Neural progenitor cell (in vitro differentiated cells): ENCODE results near the gene DNAJC5. TPM values are rescaled to one million over a fixed set of nuclear protein-coding genes. Genes with fewer than 3 reads are reported as not detected.

Source experiments
- DNase-seq: peaks from one replicate; pipeline ENCODE4 v3.0.0-alpha.2; 2016; ENCODE audit warnings: low spot score
- H2AFZ ChIP-seq: fragments of 200-600 bp; sonication (generic); replicated peaks from 2 replicates; pipeline ENCODE4 v1.6.1; 2016; ENCODE audit warnings: antibody characterized with exemption
- H3F3A ChIP-seq: fragments of 200-600 bp; sonication (generic); 2 replicates; pipeline ENCODE4 v1.6.1; 2016; ENCODE audit warnings: antibody characterized with exemption, low read depth
- H3K27ac ChIP-seq: fragments of 200-600 bp; sonication (generic); 2 replicates; pipeline ENCODE4 v1.5.1; 2016; ENCODE audit warnings: mild to moderate bottlenecking
- H3K27me3 ChIP-seq: fragments of 200-600 bp; sonication (generic); 2 replicates; pipeline ENCODE4 v1.6.1; 2016; ENCODE audit warnings: mild to moderate bottlenecking, moderate library complexity
- H3K36me3 ChIP-seq: fragments of 200-600 bp; sonication (generic); 2 replicates; pipeline ENCODE4 v1.5.1; 2016
- H3K4me1 ChIP-seq: fragments of 200-600 bp; sonication (generic); 2 replicates; pipeline ENCODE4 v1.6.1; 2016; ENCODE audit warnings: mixed run types
- H3K4me2 ChIP-seq: fragments of 200-600 bp; sonication (generic); 2 replicates; pipeline ENCODE4 v1.6.1; 2016
- H3K4me3 ChIP-seq: fragments of 200-600 bp; sonication (generic); 2 replicates; pipeline ENCODE4 v1.5.1; 2016
- H3K79me2 ChIP-seq: fragments of 200-600 bp; sonication (generic); 2 replicates; pipeline ENCODE4 v1.6.1; 2016; ENCODE audit warnings: low read depth
- H3K9ac ChIP-seq: fragments of 200-600 bp; sonication (generic); 2 replicates; pipeline ENCODE4 v1.6.1; 2016
- H3K9me3 ChIP-seq: fragments of 200-600 bp; sonication (generic); 2 replicates; pipeline ENCODE4 v1.5.1; 2016; ENCODE audit warnings: low read depth
- H4K20me1 ChIP-seq: fragments of 200-600 bp; sonication (generic); 2 replicates; pipeline ENCODE4 v1.6.1; 2016; ENCODE audit warnings: low read depth
- H3K27ac Mint-ChIP-seq: 3 replicates; pipeline ENCODE4 v1.8.0; 2021; ENCODE audit warnings: mixed read lengths
- H3K27me3 Mint-ChIP-seq: 2 replicates; pipeline ENCODE4 v1.8.0; 2022; ENCODE audit warnings: low read depth, mild to moderate bottlenecking, inconsistent platforms, moderate library complexity, mixed read lengths; ENCODE audit not compliant: insufficient read depth
- H3K36me3 Mint-ChIP-seq: 3 replicates; pipeline ENCODE4 v1.8.0; 2021; ENCODE audit warnings: mixed read lengths
- H3K4me1 Mint-ChIP-seq: 3 replicates; pipeline ENCODE4 v1.8.0; 2021; ENCODE audit warnings: mixed read lengths
- H3K4me3 Mint-ChIP-seq: 3 replicates; pipeline ENCODE4 v1.8.0; 2021; ENCODE audit warnings: mild to moderate bottlenecking, moderate library complexity, mixed read lengths
- H3K9me3 Mint-ChIP-seq: 3 replicates; pipeline ENCODE4 v1.8.0; 2020; ENCODE audit warnings: mixed read lengths
- CTCF ChIP-seq: fragments of 200-600 bp; sonication (generic); IDR thresholded peaks from 2 replicates; pipeline ENCODE4 v1.5.1; 2017; ENCODE audit warnings: antibody characterized with exemption, mild to moderate bottlenecking
- EZH2 ChIP-seq: fragments of 200-600 bp; sonication (generic); IDR thresholded peaks from 2 replicates; pipeline ENCODE4 v1.6.1; 2017; ENCODE audit warnings: antibody characterized with exemption, mild to moderate bottlenecking, moderate library complexity
- EZH2phosphoT487 ChIP-seq: fragments of 200-600 bp; sonication (generic); IDR thresholded peaks from 2 replicates; pipeline ENCODE4 v1.6.1; 2017; ENCODE audit warnings: antibody characterized with exemption
- total RNA-seq: library from RNA; depleted of rRNA; stranded (reverse); fragments of >200 nt; gene quantifications from 2 replicates; pipeline ENCODE4 v1.2.3, GENCODE V29; 2015; ENCODE audit warnings: low replicate concordance

Gene DNAJC5
- total RNA-seq, 1 donor from 2014 or later: 17.2 TPM

GRCh38 chr20:63957004-63957689 is 62.2 kb downstream of the DNAJC5 start:
- peaks cover 5% of the 10 kb centered on the region for H3K36me3 Mint-ChIP-seq
- peaks cover 25% of the 10 kb centered on the region for H3K4me1 Mint-ChIP-seq
- Histone ChIP-seq H3K27ac (no peak overlapping the region), H3K4me2 (peak overlapping the region; percentile 81), H3K4me3 (peak overlapping the region; percentile 100), H3K36me3 (no peaks in the 10 kb centered on the region), H3K79me2 (peaks cover 40% of the 10 kb centered on the region), H4K20me1 (peaks cover 50% of the 10 kb centered on the region), H3F3A (peaks cover 31% of the 10 kb centered on the region), H3K9ac (no peak overlapping the region), H3K9me3 (no peaks in the 10 kb centered on the region), H2AFZ (no peak overlapping the region), H3K4me1 (peaks cover 24% of the 10 kb centered on the region), H3K27me3 (no peaks in the 10 kb centered on the region)
- H3K27ac Mint-ChIP-seq: no peak overlapping the region
- peak; percentile 72 for DNase-seq
- H3K27me3 Mint-ChIP-seq: peaks cover 2% of the 10 kb centered on the region
- no peaks in the 10 kb centered on the region for H3K9me3 Mint-ChIP-seq
- peak; percentile 27 for TF ChIP-seq CTCF
- no peak for TF ChIP-seq EZH2phosphoT487
- peak overlapping the region; percentile 86 for H3K4me3 Mint-ChIP-seq

GRCh38 chr20:63957690-63958441 is 62.9 kb downstream of the DNAJC5 start:
- TF ChIP-seq EZH2 (no peak), CTCF (no peak), EZH2phosphoT487 (no peak)
- Histone ChIP-seq H3K27me3 (no peaks in the 10 kb centered on the region), H3K27ac (no peak overlapping the region), H3K36me3 (no peaks in the 10 kb centered on the region), H3K9me3 (no peaks in the 10 kb centered on the region), H2AFZ (no peak overlapping the region), H3K4me3 (no peak overlapping the region), H3F3A (peaks cover 31% of the 10 kb centered on the region), H4K20me1 (peaks cover 43% of the 10 kb centered on the region), H3K4me1 (peaks cover 24% of the 10 kb centered on the region), H3K9ac (no peak overlapping the region), H3K4me2 (peak overlapping the region; percentile 81), H3K79me2 (peaks cover 33% of the 10 kb centered on the region)
- H3K27ac Mint-ChIP-seq: no peak overlapping the region
- H3K36me3 Mint-ChIP-seq: peaks cover 5% of the 10 kb centered on the region
- H3K27me3 Mint-ChIP-seq: peaks cover 4% of the 10 kb centered on the region
- DNase-seq: peak; percentile 48
- H3K9me3 Mint-ChIP-seq: no peaks in the 10 kb centered on the region
- no peak overlapping the region for H3K4me3 Mint-ChIP-seq
- peaks cover 25% of the 10 kb centered on the region for H3K4me1 Mint-ChIP-seq

- no peak overlapping the region for H3K4me3 ChIP-seq
- H3K27ac ChIP-seq: no peak overlapping the region
- no peak overlapping the region for H3K4me3 Mint-ChIP-seq
- H3K9ac ChIP-seq: no peak overlapping the region
- H3K4me2 ChIP-seq: peak overlapping the region; percentile 27
- H3K36me3 Mint-ChIP-seq: peaks cover 5% of the 10 kb centered on the region
- H3K4me1 Mint-ChIP-seq: peaks cover 24% of the 10 kb centered on the region
- H3K9me3 ChIP-seq: no peaks in the 10 kb centered on the region
- peaks cover 4% of the 10 kb centered on the region for H3K27me3 Mint-ChIP-seq
- no peaks in the 10 kb centered on the region for H3K9me3 Mint-ChIP-seq
- H3K36me3 ChIP-seq: no peaks in the 10 kb centered on the region
- TF ChIP-seq EZH2 (no peak), CTCF (no peak)
- H3K27ac Mint-ChIP-seq: no peak overlapping the region
- H3K27me3 ChIP-seq: no peaks in the 10 kb centered on the region
- no peak for DNase-seq
- H4K20me1 ChIP-seq: peaks cover 37% of the 10 kb centered on the region
- peaks cover 31% of the 10 kb centered on the region for H3F3A ChIP-seq
- no peak overlapping the region for H2AFZ ChIP-seq
- H3K4me1 ChIP-seq: peaks cover 24% of the 10 kb centered on the region
- peaks cover 27% of the 10 kb centered on the region for H3K79me2 ChIP-seq
Measured at GRCh38 chr20:63958471-63958870, 63.5 kb downstream of the DNAJC5 start.
